ENCODE measurements around the gene SPCS3.

GRCh38 chr4:176358083-176358469 is 38.3 kb downstream of the SPCS3 start:
- no peak for TF ChIP-seq POLR2AphosphoS5 (IDR thresholded peaks at IDR 0.05; ENCODE audit: low read depth, low read length)
- no peak for TF ChIP-seq REST (IDR thresholded peaks at IDR 0.05; ENCODE audit: insufficient read depth in 1 of 2, low read depth in 2 of 2, low read length in 2 of 2)
- no peak for TF ChIP-seq TAF1 (IDR thresholded peaks at IDR 0.05; ENCODE audit: borderline replicate concordance, insufficient read depth, low read length)
